Measurements from ENCODE around the gene VRTN.

VRTN gene

DNA sequence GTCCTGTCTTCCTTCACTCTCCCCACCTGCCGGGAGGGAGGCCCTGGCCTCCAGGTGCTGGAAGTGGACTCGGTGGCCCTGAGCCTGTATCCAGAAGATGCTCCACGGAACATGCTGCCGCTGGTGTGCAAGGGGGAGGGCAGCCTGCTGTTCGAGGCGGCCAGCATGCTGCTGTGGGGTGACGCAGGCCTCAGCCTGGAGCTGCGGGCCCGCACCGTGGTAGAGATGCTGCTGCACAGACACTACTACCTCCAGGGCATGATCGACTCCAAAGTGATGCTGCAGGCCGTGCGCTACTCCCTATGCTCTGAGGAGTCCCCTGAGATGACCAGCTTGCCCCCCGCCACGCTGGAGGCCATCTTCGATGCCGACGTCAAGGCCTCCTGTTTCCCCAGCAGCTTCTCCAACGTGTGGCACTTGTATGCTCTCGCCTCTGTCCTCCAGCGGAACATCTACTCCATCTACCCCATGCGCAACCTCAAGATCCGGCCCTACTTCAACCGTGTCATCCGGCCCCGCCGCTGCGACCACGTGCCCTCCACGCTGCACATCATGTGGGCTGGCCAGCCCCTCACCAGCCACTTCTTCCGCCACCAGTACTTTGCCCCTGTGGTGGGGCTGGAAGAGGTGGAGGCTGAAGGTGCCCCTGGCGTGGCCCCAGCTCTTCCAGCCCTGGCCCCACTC, 8.8 kb downstream of the VRTN start:
- TF ChIP-seq TARDBP (IDR thresholded peaks at IDR 0.05), result no peak
- TF ChIP-seq, protein P1, sequence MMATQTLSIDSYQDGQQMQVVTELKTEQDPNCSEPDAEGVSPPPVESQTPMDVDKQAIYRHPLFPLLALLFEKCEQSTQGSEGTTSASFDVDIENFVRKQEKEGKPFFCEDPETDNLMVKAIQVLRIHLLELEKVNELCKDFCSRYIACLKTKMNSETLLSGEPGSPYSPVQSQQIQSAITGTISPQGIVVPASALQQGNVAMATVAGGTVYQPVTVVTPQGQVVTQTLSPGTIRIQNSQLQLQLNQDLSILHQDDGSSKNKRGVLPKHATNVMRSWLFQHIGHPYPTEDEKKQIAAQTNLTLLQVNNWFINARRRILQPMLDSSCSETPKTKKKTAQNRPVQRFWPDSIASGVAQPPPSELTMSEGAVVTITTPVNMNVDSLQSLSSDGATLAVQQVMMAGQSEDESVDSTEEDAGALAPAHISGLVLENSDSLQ (IDR thresholded peaks at IDR 0.05), result no peak
- TF ChIP-seq SUZ12 (IDR thresholded peaks at IDR 0.05), result no peak
- TF ChIP-seq ARNT (IDR thresholded peaks at IDR 0.05), result no peak
- TF ChIP-seq ELF4 (IDR thresholded peaks at IDR 0.05), result no peak
- no peak for TF ChIP-seq L3MBTL2 (conservative IDR thresholded peaks at IDR 0.05)
- no peak for TF ChIP-seq CTBP1 (IDR thresholded peaks at IDR 0.05; ENCODE audit: borderline replicate concordance)
- no peak for TF ChIP-seq BHLHE40 (IDR thresholded peaks at IDR 0.05; ENCODE audit: borderline replicate concordance)
- no peak for TF ChIP-seq NFRKB (IDR thresholded peaks at IDR 0.05)
- no peak for TF ChIP-seq FOXM1 (IDR thresholded peaks at IDR 0.05; ENCODE audit: borderline replicate concordance)
- no peak for TF ChIP-seq LEF1 (IDR thresholded peaks at IDR 0.05; ENCODE audit: borderline replicate concordance)
- no peak for TF ChIP-seq FOXA1 (IDR thresholded peaks at IDR 0.05)
- TF ChIP-seq HDGF (IDR thresholded peaks at IDR 0.05; ENCODE audit: borderline replicate concordance), result no peak
- no peak for TF ChIP-seq ZNF384 (IDR thresholded peaks at IDR 0.05)
- TF ChIP-seq FOXK2 (IDR thresholded peaks at IDR 0.05), result no peak
- TF ChIP-seq SP1 (IDR thresholded peaks at IDR 0.05), result no peak
- DNase-seq (ENCODE audit: extremely low spot score), result no peak
- POLR2A ChIA-PET, result interaction anchor here (1.6 kb wide), 1 partner anchor 54 kb away, joined by 3 read pairs; the partner anchor contains the start of gene ABCD4
- CTCF ChIA-PET, result interaction anchor here (0.8 to 2.3 kb wide), 3 partner anchors 9 to 121 kb away, joined by 3 to 5 read pairs (median 3); partner anchors contain the start of gene VRTN

DNA sequence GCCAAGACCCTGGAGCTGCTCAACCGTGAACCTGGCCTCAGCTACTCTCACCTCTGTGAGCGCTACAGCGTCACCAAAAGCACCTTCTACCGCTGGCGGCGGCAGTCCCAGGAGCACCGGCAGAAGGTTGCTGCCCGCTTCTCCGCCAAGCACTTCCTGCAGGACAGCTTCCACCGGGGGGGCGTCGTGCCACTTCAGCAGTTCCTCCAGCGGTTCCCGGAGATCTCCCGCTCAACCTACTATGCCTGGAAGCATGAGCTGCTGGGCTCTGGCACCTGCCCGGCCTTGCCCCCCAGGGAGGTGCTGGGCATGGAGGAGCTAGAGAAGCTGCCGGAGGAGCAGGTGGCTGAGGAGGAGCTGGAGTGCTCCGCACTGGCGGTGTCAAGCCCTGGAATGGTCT, 9.3 kb downstream of the VRTN start:
- no peak for DNase-seq (ENCODE audit: extremely low spot score)
- TF ChIP-seq, protein P1 (IDR thresholded peaks at IDR 0.05), result no peak
- TF ChIP-seq LEF1 (IDR thresholded peaks at IDR 0.05; ENCODE audit: borderline replicate concordance) (no peak), FOXM1 (IDR thresholded peaks at IDR 0.05; ENCODE audit: borderline replicate concordance) (no peak), NFRKB (IDR thresholded peaks at IDR 0.05) (no peak), SP1 (IDR thresholded peaks at IDR 0.05) (no peak), ELF4 (IDR thresholded peaks at IDR 0.05) (no peak), ZNF384 (IDR thresholded peaks at IDR 0.05) (no peak), ARNT (IDR thresholded peaks at IDR 0.05) (no peak), FOXA1 (IDR thresholded peaks at IDR 0.05) (no peak), CTBP1 (IDR thresholded peaks at IDR 0.05; ENCODE audit: borderline replicate concordance) (no peak), L3MBTL2 (conservative IDR thresholded peaks at IDR 0.05) (no peak), BHLHE40 (IDR thresholded peaks at IDR 0.05; ENCODE audit: borderline replicate concordance) (no peak)
- ChIA-PET CTCF (interaction anchor here (0.8 to 2.3 kb wide), 3 partner anchors 10 to 121 kb away, joined by 3 to 5 read pairs (median 3); partner anchors contain the start of gene VRTN), POLR2A (interaction anchor here (1.6 kb wide), 1 partner anchor 55 kb away, joined by 3 read pairs; the partner anchor contains the start of gene ABCD4)

DNA sequence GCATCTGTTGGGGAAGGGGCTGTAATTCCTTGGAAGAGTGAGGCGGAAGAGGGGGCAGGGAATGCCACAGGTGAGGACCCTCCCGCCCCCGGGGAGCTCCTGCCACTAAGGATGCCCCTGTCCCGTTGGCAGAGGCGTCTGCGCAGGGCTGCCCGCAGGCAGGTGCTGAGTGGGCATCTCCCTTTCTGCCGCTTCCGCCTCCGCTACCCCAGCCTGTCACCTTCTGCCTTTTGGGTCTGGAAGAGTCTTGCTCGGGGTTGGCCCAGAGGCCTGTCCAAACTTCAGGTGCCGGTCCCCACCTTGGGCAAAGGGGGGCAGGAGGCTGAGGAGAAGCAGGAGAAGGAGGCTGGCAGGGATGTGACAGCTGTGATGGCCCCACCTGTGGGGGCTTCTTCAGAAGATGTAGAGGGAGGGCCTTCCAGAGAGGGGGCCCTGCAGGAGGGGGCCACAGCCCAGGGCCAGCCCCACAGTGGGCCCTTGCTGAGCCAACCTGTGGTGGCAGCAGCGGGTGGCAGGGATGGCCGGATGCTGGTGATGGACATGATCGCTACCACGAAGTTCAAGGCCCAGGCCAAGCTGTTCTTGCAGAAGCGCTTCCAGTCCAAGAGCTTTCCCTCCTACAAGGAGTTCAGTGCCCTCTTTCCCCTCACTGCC, 10.0 kb downstream of the VRTN start:
- ChIA-PET CTCF (interaction anchor here (0.8 to 2.3 kb wide), 2 partner anchors 18 to 120 kb away, joined by 3 to 5 read pairs; no protein-coding TSS in a partner anchor), POLR2A (interaction anchor here (0.9 to 1.6 kb wide), 2 partner anchors 56 to 117 kb away, joined by 3 read pairs; partner anchors contain the start of gene ABCD4)
- no peak for TF ChIP-seq L3MBTL2 (conservative IDR thresholded peaks at IDR 0.05)
- TF ChIP-seq NFRKB (IDR thresholded peaks at IDR 0.05), result no peak
- no peak for TF ChIP-seq CTBP1 (IDR thresholded peaks at IDR 0.05; ENCODE audit: borderline replicate concordance)
- no peak for TF ChIP-seq LEF1 (IDR thresholded peaks at IDR 0.05; ENCODE audit: borderline replicate concordance)
- TF ChIP-seq HDGF (IDR thresholded peaks at IDR 0.05; ENCODE audit: borderline replicate concordance), result no peak
- TF ChIP-seq, protein P1 (IDR thresholded peaks at IDR 0.05), result no peak
- TF ChIP-seq TARDBP (IDR thresholded peaks at IDR 0.05), result no peak
- TF ChIP-seq FOXM1 (IDR thresholded peaks at IDR 0.05; ENCODE audit: borderline replicate concordance), result no peak
- no peak for TF ChIP-seq BHLHE40 (IDR thresholded peaks at IDR 0.05; ENCODE audit: borderline replicate concordance)
- no peak for TF ChIP-seq ELF4 (IDR thresholded peaks at IDR 0.05)
- no peak for TF ChIP-seq ARNT (IDR thresholded peaks at IDR 0.05)
- no peak for TF ChIP-seq SUZ12 (IDR thresholded peaks at IDR 0.05)
- no peak for TF ChIP-seq ZNF384 (IDR thresholded peaks at IDR 0.05)
- no peak for TF ChIP-seq FOXK2 (IDR thresholded peaks at IDR 0.05)
- TF ChIP-seq SP1 (IDR thresholded peaks at IDR 0.05), result no peak
- no peak for DNase-seq (ENCODE audit: extremely low spot score)

DNA sequence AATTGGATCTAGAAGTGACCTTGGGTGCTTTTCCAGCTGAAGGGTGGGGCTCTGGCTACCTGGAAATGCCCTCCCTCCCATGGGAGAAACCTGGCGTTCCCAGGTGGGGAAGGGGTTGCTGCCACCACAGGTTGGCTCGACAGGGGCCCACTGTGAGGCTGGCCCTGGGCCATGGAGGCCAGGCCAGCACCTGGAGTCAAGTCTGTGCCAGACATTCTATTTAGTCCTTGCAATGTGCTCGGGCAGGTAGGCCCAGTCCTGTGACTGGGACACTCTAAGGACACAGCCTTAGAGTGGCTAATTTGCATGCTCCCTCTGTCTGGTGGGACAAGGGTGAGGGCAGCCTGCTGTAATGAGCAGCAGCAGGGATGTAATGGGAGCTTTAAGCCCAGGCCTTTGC, 11.9 kb downstream of the VRTN start:
- no peak for DNase-seq (ENCODE audit: extremely low spot score)
- ChIA-PET POLR2A (no interaction called here), CTCF (interaction anchor here (1.0 kb wide), 1 partner anchor 113 kb away, joined by 3 read pairs; no protein-coding TSS in a partner anchor)
- TF ChIP-seq BHLHE40 (IDR thresholded peaks at IDR 0.05; ENCODE audit: borderline replicate concordance) (no peak), CTBP1 (IDR thresholded peaks at IDR 0.05; ENCODE audit: borderline replicate concordance) (no peak), ZNF384 (IDR thresholded peaks at IDR 0.05) (no peak), FOXA1 (IDR thresholded peaks at IDR 0.05) (no peak), SUZ12 (IDR thresholded peaks at IDR 0.05) (no peak), L3MBTL2 (conservative IDR thresholded peaks at IDR 0.05) (no peak), FOXM1 (IDR thresholded peaks at IDR 0.05; ENCODE audit: borderline replicate concordance) (no peak), FOXK2 (IDR thresholded peaks at IDR 0.05) (no peak), NFRKB (IDR thresholded peaks at IDR 0.05) (no peak), ELF4 (IDR thresholded peaks at IDR 0.05) (no peak), TARDBP (IDR thresholded peaks at IDR 0.05) (no peak), LEF1 (IDR thresholded peaks at IDR 0.05; ENCODE audit: borderline replicate concordance) (no peak), ARNT (IDR thresholded peaks at IDR 0.05) (no peak), SP1 (IDR thresholded peaks at IDR 0.05) (no peak), HDGF (IDR thresholded peaks at IDR 0.05; ENCODE audit: borderline replicate concordance) (no peak)
- TF ChIP-seq, protein P1 (IDR thresholded peaks at IDR 0.05), result no peak

Data from HEK293T (cell line).